ENCODE results near the gene MAU2. TPM values are rescaled to one million over a fixed set of nuclear protein-coding genes. Genes with fewer than 3 reads are reported as not detected.

MAU2 gene
- total and polyA plus RNA-seq, 4 donors, result 7.5 to 31.0 (median 17.9) TPM

DNA sequence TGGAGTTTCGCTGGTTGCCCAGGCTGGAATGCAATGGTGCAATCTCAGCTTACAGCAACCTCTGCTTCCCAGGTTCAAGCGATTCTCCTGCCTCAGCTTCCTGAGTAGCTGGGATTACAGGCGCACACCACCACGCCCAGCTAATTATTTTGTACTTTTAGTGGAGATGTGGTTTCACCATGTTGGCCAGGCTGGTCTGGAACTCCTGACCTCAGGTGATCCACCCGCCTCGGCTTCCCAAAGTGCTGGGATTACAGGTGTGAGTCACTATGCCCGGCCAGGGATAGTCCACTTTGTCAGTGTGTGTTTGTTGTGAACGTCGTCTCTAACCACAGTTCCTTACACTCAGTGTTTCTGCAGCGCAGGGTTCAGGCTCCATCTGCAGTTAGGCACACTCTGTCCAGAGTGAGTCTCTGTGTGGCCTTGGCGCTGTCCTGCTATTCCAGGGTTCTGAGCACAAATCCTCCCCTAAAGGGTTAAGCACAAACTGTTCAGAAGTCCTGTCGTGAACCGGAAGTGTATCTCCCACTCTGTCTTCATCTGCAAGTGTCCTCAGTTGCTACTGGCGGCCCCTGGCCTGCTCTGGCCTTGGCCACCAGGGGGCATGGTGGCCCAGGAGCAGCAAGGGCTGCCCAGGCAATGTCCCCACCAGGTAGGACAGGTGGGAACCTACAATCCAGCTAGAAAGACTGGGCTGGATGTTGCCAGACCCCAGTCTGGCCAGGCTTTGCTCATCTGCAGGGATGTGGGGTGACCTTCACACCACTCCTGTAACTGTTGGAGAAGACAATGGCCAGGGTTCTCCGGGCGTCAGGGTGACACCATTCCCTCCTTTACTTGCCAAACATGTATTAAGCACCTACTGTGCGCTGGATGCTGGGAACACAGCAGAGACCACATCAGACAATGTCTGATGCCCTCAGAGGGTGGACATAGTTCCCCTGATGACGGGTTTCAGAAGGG, 46.1 kb downstream of the MAU2 start:
- H3K27ac ChIP-seq (ENCODE audit: low read depth in 1 of 2, low read length in 2 of 2), result no peak overlapping the region

More for the DNA sequence above, 46.1 kb downstream of the MAU2 start:
- Histone ChIP-seq H3K36me3 (ENCODE audit: control insufficient read depth in 4 of 4, insufficient read depth in 3 of 4, low read depth in 1 of 4, low read length in 3 of 4) (no peaks in the 10 kb centered on the region), H3K4me1 (ENCODE audit: control insufficient read depth in 4 of 4, insufficient read depth in 4 of 4, low read length in 3 of 4) (peaks cover 0 to 8% (median 3%) of the 10 kb centered on the region in 4 donors), H3K9ac (ENCODE audit: low read depth in 1 of 2, low read length in 2 of 2) (no peak overlapping the region), H3K27me3 (ENCODE audit: control insufficient read depth in 4 of 4, insufficient read depth in 4 of 4, low read length in 3 of 4) (no peaks in the 10 kb centered on the region), H3K4me3 (ENCODE audit: low read depth in 1 of 3, low read length in 3 of 3) (no peak overlapping the region), H3K9me3 (ENCODE audit: control insufficient read depth in 4 of 4, low read length in 3 of 4) (no peaks in the 10 kb centered on the region)
- WGBS, result 39% methylated on average over 18 of the region's 18 CpGs
- TF ChIP-seq TAF1 (conservative IDR thresholded peaks at IDR 0.05), result no peak
- TF ChIP-seq, protein P1, sequence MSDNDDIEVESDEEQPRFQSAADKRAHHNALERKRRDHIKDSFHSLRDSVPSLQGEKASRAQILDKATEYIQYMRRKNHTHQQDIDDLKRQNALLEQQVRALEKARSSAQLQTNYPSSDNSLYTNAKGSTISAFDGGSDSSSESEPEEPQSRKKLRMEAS (IDR thresholded peaks at IDR 0.05), result no peak
- no peak for TF ChIP-seq JUND (IDR thresholded peaks at IDR 0.05)
- TF ChIP-seq RXRA (IDR thresholded peaks at IDR 0.05), result peak; percentile 63 to 94
- TF ChIP-seq, protein P2, sequence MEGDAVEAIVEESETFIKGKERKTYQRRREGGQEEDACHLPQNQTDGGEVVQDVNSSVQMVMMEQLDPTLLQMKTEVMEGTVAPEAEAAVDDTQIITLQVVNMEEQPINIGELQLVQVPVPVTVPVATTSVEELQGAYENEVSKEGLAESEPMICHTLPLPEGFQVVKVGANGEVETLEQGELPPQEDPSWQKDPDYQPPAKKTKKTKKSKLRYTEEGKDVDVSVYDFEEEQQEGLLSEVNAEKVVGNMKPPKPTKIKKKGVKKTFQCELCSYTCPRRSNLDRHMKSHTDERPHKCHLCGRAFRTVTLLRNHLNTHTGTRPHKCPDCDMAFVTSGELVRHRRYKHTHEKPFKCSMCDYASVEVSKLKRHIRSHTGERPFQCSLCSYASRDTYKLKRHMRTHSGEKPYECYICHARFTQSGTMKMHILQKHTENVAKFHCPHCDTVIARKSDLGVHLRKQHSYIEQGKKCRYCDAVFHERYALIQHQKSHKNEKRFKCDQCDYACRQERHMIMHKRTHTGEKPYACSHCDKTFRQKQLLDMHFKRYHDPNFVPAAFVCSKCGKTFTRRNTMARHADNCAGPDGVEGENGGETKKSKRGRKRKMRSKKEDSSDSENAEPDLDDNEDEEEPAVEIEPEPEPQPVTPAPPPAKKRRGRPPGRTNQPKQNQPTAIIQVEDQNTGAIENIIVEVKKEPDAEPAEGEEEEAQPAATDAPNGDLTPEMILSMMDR (IDR thresholded peaks at IDR 0.05; ENCODE audit: low read depth, low read length, missing input control), result peak; percentile 92
- peak; percentile 69 to 81 for TF ChIP-seq GABPA (IDR thresholded peaks at IDR 0.05 in 1 of 2, conservative IDR thresholded peaks at IDR 0.05 in 1 of 2)
- no peak for TF ChIP-seq HNF4G (IDR thresholded peaks at IDR 0.05)
- peak; percentile 94 to 99 for TF ChIP-seq RAD21 (IDR thresholded peaks at IDR 0.05)
- TF ChIP-seq, protein P3, sequence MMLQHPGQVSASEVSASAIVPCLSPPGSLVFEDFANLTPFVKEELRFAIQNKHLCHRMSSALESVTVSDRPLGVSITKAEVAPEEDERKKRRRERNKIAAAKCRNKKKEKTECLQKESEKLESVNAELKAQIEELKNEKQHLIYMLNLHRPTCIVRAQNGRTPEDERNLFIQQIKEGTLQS (IDR thresholded peaks at IDR 0.05), result no peak
- peak; percentile 68 for TF ChIP-seq SP1 (IDR thresholded peaks at IDR 0.05)
- TF ChIP-seq HNF4A (conservative IDR thresholded peaks at IDR 0.05), result peak in 1 of 2 donors; percentile 52
- TF ChIP-seq, protein P4, sequence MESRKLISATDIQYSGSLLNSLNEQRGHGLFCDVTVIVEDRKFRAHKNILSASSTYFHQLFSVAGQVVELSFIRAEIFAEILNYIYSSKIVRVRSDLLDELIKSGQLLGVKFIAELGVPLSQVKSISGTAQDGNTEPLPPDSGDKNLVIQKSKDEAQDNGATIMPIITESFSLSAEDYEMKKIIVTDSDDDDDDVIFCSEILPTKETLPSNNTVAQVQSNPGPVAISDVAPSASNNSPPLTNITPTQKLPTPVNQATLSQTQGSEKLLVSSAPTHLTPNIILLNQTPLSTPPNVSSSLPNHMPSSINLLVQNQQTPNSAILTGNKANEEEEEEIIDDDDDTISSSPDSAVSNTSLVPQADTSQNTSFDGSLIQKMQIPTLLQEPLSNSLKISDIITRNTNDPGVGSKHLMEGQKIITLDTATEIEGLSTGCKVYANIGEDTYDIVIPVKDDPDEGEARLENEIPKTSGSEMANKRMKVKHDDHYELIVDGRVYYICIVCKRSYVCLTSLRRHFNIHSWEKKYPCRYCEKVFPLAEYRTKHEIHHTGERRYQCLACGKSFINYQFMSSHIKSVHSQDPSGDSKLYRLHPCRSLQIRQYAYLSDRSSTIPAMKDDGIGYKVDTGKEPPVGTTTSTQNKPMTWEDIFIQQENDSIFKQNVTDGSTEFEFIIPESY (IDR thresholded peaks at IDR 0.05), result no peak
- TF ChIP-seq YY1 (IDR thresholded peaks at IDR 0.05), result no peak
- TF ChIP-seq FOXA2 (IDR thresholded peaks at IDR 0.05), result no peak
- no peak for TF ChIP-seq NR2F2 (IDR thresholded peaks at IDR 0.05)
- no peak for TF ChIP-seq EGR1 (IDR thresholded peaks at IDR 0.05; ENCODE audit: low read depth in 2 of 2)
- TF ChIP-seq FOXA1 (IDR thresholded peaks at IDR 0.05), result no peak
- TF ChIP-seq, protein P5, sequence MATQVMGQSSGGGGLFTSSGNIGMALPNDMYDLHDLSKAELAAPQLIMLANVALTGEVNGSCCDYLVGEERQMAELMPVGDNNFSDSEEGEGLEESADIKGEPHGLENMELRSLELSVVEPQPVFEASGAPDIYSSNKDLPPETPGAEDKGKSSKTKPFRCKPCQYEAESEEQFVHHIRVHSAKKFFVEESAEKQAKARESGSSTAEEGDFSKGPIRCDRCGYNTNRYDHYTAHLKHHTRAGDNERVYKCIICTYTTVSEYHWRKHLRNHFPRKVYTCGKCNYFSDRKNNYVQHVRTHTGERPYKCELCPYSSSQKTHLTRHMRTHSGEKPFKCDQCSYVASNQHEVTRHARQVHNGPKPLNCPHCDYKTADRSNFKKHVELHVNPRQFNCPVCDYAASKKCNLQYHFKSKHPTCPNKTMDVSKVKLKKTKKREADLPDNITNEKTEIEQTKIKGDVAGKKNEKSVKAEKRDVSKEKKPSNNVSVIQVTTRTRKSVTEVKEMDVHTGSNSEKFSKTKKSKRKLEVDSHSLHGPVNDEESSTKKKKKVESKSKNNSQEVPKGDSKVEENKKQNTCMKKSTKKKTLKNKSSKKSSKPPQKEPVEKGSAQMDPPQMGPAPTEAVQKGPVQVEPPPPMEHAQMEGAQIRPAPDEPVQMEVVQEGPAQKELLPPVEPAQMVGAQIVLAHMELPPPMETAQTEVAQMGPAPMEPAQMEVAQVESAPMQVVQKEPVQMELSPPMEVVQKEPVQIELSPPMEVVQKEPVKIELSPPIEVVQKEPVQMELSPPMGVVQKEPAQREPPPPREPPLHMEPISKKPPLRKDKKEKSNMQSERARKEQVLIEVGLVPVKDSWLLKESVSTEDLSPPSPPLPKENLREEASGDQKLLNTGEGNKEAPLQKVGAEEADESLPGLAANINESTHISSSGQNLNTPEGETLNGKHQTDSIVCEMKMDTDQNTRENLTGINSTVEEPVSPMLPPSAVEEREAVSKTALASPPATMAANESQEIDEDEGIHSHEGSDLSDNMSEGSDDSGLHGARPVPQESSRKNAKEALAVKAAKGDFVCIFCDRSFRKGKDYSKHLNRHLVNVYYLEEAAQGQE (IDR thresholded peaks at IDR 0.05), result no peak
- DNase-seq (ENCODE audit: low spot score), result peak; percentile 73
